Smooth muscle cell (in vitro differentiated cells): ENCODE data around the gene GMCL2. TPM values are rescaled to one million over a fixed set of nuclear protein-coding genes. Genes with fewer than 3 reads are reported as not detected.

Source experiments
- DNase-seq: peaks from one replicate; lab custom pipeline; 2025; ENCODE audit not compliant: unreplicated experiment; lab: John Stamatoyannopoulos, UW
- H2AFZ ChIP-seq: fragments of 200-600 bp; sonication (generic); 2 replicates; pipeline ENCODE4 v1.6.0; 2016; ENCODE audit warnings: antibody characterized with exemption, low read depth, mild to moderate bottlenecking
- H3F3A ChIP-seq: fragments of 200-600 bp; sonication (generic); 2 replicates; pipeline ENCODE4 v1.6.0; 2017; ENCODE audit warnings: antibody characterized with exemption, low read depth
- H3K27ac ChIP-seq: fragments of 200-600 bp; sonication (generic); 2 replicates; pipeline ENCODE4 v1.5.1; 2016; ENCODE audit warnings: low read depth, mild to moderate bottlenecking
- H3K27me3 ChIP-seq: fragments of 200-600 bp; sonication (generic); 2 replicates; pipeline ENCODE4 v1.6.1; 2016; ENCODE audit warnings: low read depth, mild to moderate bottlenecking
- H3K36me3 ChIP-seq: fragments of 200-600 bp; sonication (generic); 2 replicates; pipeline ENCODE4 v1.5.1; 2016; ENCODE audit warnings: low read depth
- H3K4me1 ChIP-seq: fragments of 200-600 bp; sonication (generic); 2 replicates; pipeline ENCODE4 v1.5.1; 2016; ENCODE audit warnings: low read depth
- H3K4me2 ChIP-seq: fragments of 200-600 bp; sonication (generic); 2 replicates; pipeline ENCODE4 v1.6.0; 2016; ENCODE audit warnings: mild to moderate bottlenecking
- H3K4me3 ChIP-seq: fragments of 200-600 bp; sonication (generic); 2 replicates; pipeline ENCODE4 v1.5.1; 2016; ENCODE audit warnings: mild to moderate bottlenecking
- H3K79me2 ChIP-seq: fragments of 200-600 bp; sonication (generic); 2 replicates; pipeline ENCODE4 v1.6.0; 2016; ENCODE audit warnings: low read depth, mild to moderate bottlenecking
- H3K9ac ChIP-seq: fragments of 200-600 bp; sonication (generic); 2 replicates; pipeline ENCODE4 v1.6.0; 2016; ENCODE audit warnings: low read depth
- H3K9me3 ChIP-seq: fragments of 200-600 bp; sonication (generic); replicated peaks from 2 replicates; pipeline ENCODE4 v1.5.1; 2016; ENCODE audit warnings: low read depth
- H4K20me1 ChIP-seq: fragments of 200-600 bp; sonication (generic); 2 replicates; pipeline ENCODE4 v1.6.0; 2016; ENCODE audit warnings: low read depth
- CTCF ChIP-seq: fragments of 200-600 bp; sonication (generic); IDR thresholded peaks from 2 replicates; pipeline ENCODE4 v1.5.1; 2017; ENCODE audit warnings: borderline replicate concordance, mild to moderate bottlenecking, antibody characterized with exemption; ENCODE audit not compliant: insufficient read depth, poor library complexity, severe bottlenecking
- WGBS: methylation state at CpG from one replicate; pipeline ENCODE4 v1.1.7; 2016; ENCODE audit warnings: low lambda C conversion rate; 5-methylcytosine and 5-hydroxymethylcytosine counted together
- polyA plus RNA-seq: library from polyadenylated mRNA; unstranded; fragments of >200 nt; fragmentation: Nextera tagmentation; extraction: Ambion mirVana; gene quantifications from 2 replicates; pipeline ENCODE4 v1.2.1, GENCODE V29; 2016
- total RNA-seq: library from RNA; depleted of rRNA; stranded (reverse); fragments of >200 nt; gene quantifications from 2 replicates; pipeline ENCODE4 v1.2.3, GENCODE V29; 2014

GMCL2 gene
- total and polyA plus RNA-seq, 2 experiments from 2014 or later, result 0.22 TPM; not detected in 1

- Histone ChIP-seq H3K27me3 (no peaks in the 10 kb centered on the region), H3K9me3 (no peaks in the 10 kb centered on the region), H3K4me1 (peaks cover 9% of the 10 kb centered on the region), H3K9ac (no peak overlapping the region), H3K4me2 (no peak overlapping the region), H3K36me3 (no peaks in the 10 kb centered on the region), H2AFZ (no peak overlapping the region), H3K4me3 (no peak overlapping the region), H3F3A (no peaks in the 10 kb centered on the region), H3K27ac (no peak overlapping the region), H3K79me2 (peaks cover 26% of the 10 kb centered on the region), H4K20me1 (peaks cover 11% of the 10 kb centered on the region)
- no peak for TF ChIP-seq CTCF
- DNase-seq, result no peak
- WGBS, result 93% methylated on average over 4 of the region's 4 CpGs
These were observed 40.0 kb upstream of the GMCL2 start for GRCh38 chr5:178227138-178227659.

- no peak overlapping the region for H3K27ac ChIP-seq
- 99% methylated on average over 6 of the region's 6 CpGs for WGBS
- no peaks in the 10 kb centered on the region for H3K27me3 ChIP-seq
- no peaks in the 10 kb centered on the region for H3K4me1 ChIP-seq
- H3K79me2 ChIP-seq, result peaks cover 8% of the 10 kb centered on the region
- no peak overlapping the region for H3K4me3 ChIP-seq
- H3F3A ChIP-seq, result no peaks in the 10 kb centered on the region
- no peaks in the 10 kb centered on the region for H3K36me3 ChIP-seq
- no peak overlapping the region for H3K9ac ChIP-seq
- no peaks in the 10 kb centered on the region for H3K9me3 ChIP-seq
- no peak for TF ChIP-seq CTCF
- no peak for DNase-seq
- H2AFZ ChIP-seq, result no peak overlapping the region
- H3K4me2 ChIP-seq, result no peak overlapping the region
- H4K20me1 ChIP-seq, result peaks cover 13% of the 10 kb centered on the region
These were observed 38.0 kb upstream of the GMCL2 start for GRCh38 chr5:178225174-178225573.

DNA sequence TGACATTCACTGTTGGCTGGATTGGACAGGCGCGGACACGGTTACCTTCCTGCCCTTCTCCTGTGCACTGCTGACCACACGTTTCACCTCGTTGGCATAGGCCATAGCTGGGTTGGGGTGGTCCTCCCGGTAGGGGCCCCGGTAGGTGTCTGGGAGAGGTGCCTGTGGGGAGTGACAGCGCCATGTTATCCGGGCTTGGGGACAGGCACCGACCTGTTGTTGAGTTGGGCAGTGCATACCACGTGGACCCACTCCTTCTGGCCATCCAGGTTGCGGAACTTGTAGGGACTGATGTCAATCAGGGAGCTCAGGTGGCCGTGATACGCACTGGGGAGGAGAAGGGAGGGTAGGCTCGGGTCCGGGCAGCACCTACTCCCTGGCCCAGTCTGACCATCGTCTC lies 37.2 kb upstream of the GMCL2 start:
- no peak for DNase-seq
- H3K27ac ChIP-seq, result no peak overlapping the region
- H3F3A ChIP-seq, result no peaks in the 10 kb centered on the region
- H3K27me3 ChIP-seq, result no peaks in the 10 kb centered on the region
- H3K36me3 ChIP-seq, result no peaks in the 10 kb centered on the region
- H4K20me1 ChIP-seq, result peaks cover 13% of the 10 kb centered on the region
- H3K9me3 ChIP-seq, result no peaks in the 10 kb centered on the region
- no peak for TF ChIP-seq CTCF
- no peaks in the 10 kb centered on the region for H3K4me1 ChIP-seq
- H3K4me3 ChIP-seq, result no peak overlapping the region
- H3K4me2 ChIP-seq, result no peak overlapping the region
- no peak overlapping the region for H2AFZ ChIP-seq
- peaks cover under 1% of the 10 kb centered on the region for H3K79me2 ChIP-seq
- no peak overlapping the region for H3K9ac ChIP-seq
- WGBS, result 95% methylated on average over 17 of the region's 17 CpGs

DNA sequence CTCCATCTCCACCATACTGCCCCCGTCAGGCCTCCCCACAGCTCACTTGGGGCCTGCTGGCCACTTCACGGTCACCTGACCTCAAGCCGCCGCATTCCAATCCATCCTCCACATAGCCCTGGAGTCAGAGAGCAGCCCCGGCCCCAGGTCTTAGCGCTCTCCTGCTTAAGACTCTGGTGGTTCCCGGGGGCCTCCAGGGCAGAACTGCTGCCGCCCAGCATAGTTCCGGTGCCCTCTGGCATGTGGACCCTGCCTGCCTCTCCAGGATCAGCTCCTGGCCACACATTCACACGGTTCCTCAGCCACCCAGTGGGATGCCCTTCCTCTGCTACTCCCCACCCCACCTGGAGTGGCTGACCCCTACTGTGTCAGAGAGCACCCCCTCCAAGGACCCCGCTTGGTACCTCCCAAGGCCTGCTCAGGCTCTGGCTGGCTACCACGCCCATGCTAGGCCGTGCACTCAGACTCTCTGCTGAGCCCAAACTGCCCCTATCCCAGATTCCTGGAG lies 36.7 kb upstream of the GMCL2 start:
- Histone ChIP-seq H3F3A (peaks cover under 1% of the 10 kb centered on the region), H3K9me3 (no peaks in the 10 kb centered on the region), H3K27me3 (no peaks in the 10 kb centered on the region), H3K4me3 (no peak overlapping the region), H2AFZ (no peak overlapping the region), H3K27ac (no peak overlapping the region), H3K9ac (no peak overlapping the region), H3K79me2 (no peaks in the 10 kb centered on the region), H3K4me2 (no peak overlapping the region), H3K36me3 (no peaks in the 10 kb centered on the region), H4K20me1 (peaks cover 18% of the 10 kb centered on the region), H3K4me1 (no peaks in the 10 kb centered on the region)
- no peak for TF ChIP-seq CTCF
- DNase-seq, result no peak
- WGBS, result 82% methylated on average over 13 of the region's 13 CpGs
